Activated naive CD8-positive, alpha-beta T cell (primary cell): ENCODE measurements around the gene CHM.
"Not testable (repeated sequence)": the region's sequence is repeated elsewhere in the genome, so short reads cannot be mapped to it uniquely, and the experiment has no call there.

Source experiments
- H3K27ac Mint-ChIP-seq: one replicate; pipeline ENCODE4 v1.8.0; 2021; ENCODE audit warnings: mixed read lengths
- H3K27me3 Mint-ChIP-seq: one replicate; pipeline ENCODE4 v1.8.0; 2021; ENCODE audit warnings: mixed read lengths
- H3K36me3 Mint-ChIP-seq: one replicate; pipeline ENCODE4 v1.8.0; 2021; ENCODE audit warnings: mixed read lengths
- H3K4me1 Mint-ChIP-seq: one replicate; pipeline ENCODE4 v1.8.0; 2021; ENCODE audit warnings: low read depth, mixed read lengths
- H3K4me3 Mint-ChIP-seq: one replicate; pipeline ENCODE4 v1.8.0; 2021; ENCODE audit warnings: mild to moderate bottlenecking, mixed read lengths
- H3K9me3 Mint-ChIP-seq: one replicate; pipeline ENCODE4 v1.8.0; 2021; ENCODE audit warnings: low read depth, mixed read lengths

Gene CHM

GRCh38 chrX:86047174-86047935 lies at the start of gene CHM:
TSS of gene CHM (minus strand) at chrX:86047558. CDS start at chrX:86047532, 26 bp downstream.
- Mint-ChIP-seq H3K27ac (no peak within 1 kb of the TSS), H3K36me3 (no peaks in the 10 kb centered on the region), H3K4me1 (peaks cover 16% of the 10 kb centered on the region), H3K27me3 (no peaks in the 10 kb centered on the region), H3K9me3 (no peaks in the 10 kb centered on the region), H3K4me3 (no peak within 1 kb of the TSS)

- Mint-ChIP-seq H3K4me3 (no peak overlapping the region), H3K9me3 (peaks cover 4% of the 10 kb centered on the region), H3K4me1 (no peaks in the 10 kb centered on the region), H3K27me3 (peaks cover 6% of the 10 kb centered on the region), H3K27ac (no peak overlapping the region), H3K36me3 (no peaks in the 10 kb centered on the region)
These were observed 31.3 kb upstream of the CHM start for GRCh38 chrX:86078650-86079049.

- Mint-ChIP-seq H3K9me3 (no peaks in the 10 kb centered on the region), H3K27me3 (peaks cover 3% of the 10 kb centered on the region), H3K4me3 (no peak overlapping the region), H3K4me1 (no peaks in the 10 kb centered on the region), H3K27ac (no peak overlapping the region), H3K36me3 (no peaks in the 10 kb centered on the region)
These were observed 19.6 kb upstream of the CHM start for GRCh38 chrX:86066998-86067397.

- H3K36me3 Mint-ChIP-seq = no peaks in the 10 kb centered on the region
- no peak overlapping the region for H3K4me3 Mint-ChIP-seq
These were observed 14.0 kb upstream of the CHM start for GRCh38 chrX:86061407-86061806.

GRCh38 chrX:86051741-86052140 lies 4.4 kb upstream of the CHM start:
- Mint-ChIP-seq H3K4me3 (no peak overlapping the region), H3K4me1 (peaks cover 3% of the 10 kb centered on the region), H3K27ac (no peak overlapping the region), H3K36me3 (no peaks in the 10 kb centered on the region), H3K9me3 (no peaks in the 10 kb centered on the region), H3K27me3 (peaks cover 5% of the 10 kb centered on the region)

More at GRCh38 chrX:86061407-86061806, 14.0 kb upstream of the CHM start:
- H3K27ac Mint-ChIP-seq = no peak overlapping the region
- H3K4me1 Mint-ChIP-seq = no peaks in the 10 kb centered on the region
- H3K9me3 Mint-ChIP-seq = no peaks in the 10 kb centered on the region
- peaks cover 3% of the 10 kb centered on the region for H3K27me3 Mint-ChIP-seq

- H3K9me3 Mint-ChIP-seq = no peaks in the 10 kb centered on the region
- H3K4me3 Mint-ChIP-seq = no peak overlapping the region
- H3K4me1 Mint-ChIP-seq = peaks cover 15% of the 10 kb centered on the region
- H3K36me3 Mint-ChIP-seq = no peaks in the 10 kb centered on the region
- H3K27ac Mint-ChIP-seq = no peak overlapping the region
- no peaks in the 10 kb centered on the region for H3K27me3 Mint-ChIP-seq
These were observed 550 bp upstream of the CHM start for GRCh38 chrX:86047936-86048280.

GRCh38 chrX:86044216-86044615 lies 3.1 kb downstream of the CHM start:
- no peak overlapping the region for H3K4me3 Mint-ChIP-seq
- H3K36me3 Mint-ChIP-seq = no peaks in the 10 kb centered on the region
- H3K27ac Mint-ChIP-seq = no peak overlapping the region
- H3K9me3 Mint-ChIP-seq = no peaks in the 10 kb centered on the region
- peaks cover 21% of the 10 kb centered on the region for H3K4me1 Mint-ChIP-seq
- no peaks in the 10 kb centered on the region for H3K27me3 Mint-ChIP-seq

GRCh38 chrX:86039625-86040568 lies 7.5 kb downstream of the CHM start:
- peaks cover 25% of the 10 kb centered on the region for H3K4me1 Mint-ChIP-seq
- H3K4me3 Mint-ChIP-seq = no peak overlapping the region
- H3K27ac Mint-ChIP-seq = no peak overlapping the region
- no peaks in the 10 kb centered on the region for H3K9me3 Mint-ChIP-seq
- no peaks in the 10 kb centered on the region for H3K27me3 Mint-ChIP-seq
- H3K36me3 Mint-ChIP-seq = peaks cover 4% of the 10 kb centered on the region

GRCh38 chrX:86033385-86033784 lies 14.0 kb downstream of the CHM start:
- Mint-ChIP-seq H3K4me1 (peaks cover 30% of the 10 kb centered on the region), H3K27me3 (no peaks in the 10 kb centered on the region), H3K36me3 (peaks cover 4% of the 10 kb centered on the region), H3K9me3 (no peaks in the 10 kb centered on the region), H3K27ac (no peak overlapping the region), H3K4me3 (no peak overlapping the region)

- Mint-ChIP-seq H3K36me3 (no peaks in the 10 kb centered on the region), H3K4me3 (no peak overlapping the region), H3K4me1 (peaks cover 9% of the 10 kb centered on the region), H3K9me3 (no peaks in the 10 kb centered on the region), H3K27me3 (no peaks in the 10 kb centered on the region), H3K27ac (no peak overlapping the region)
These were observed 18.7 kb downstream of the CHM start for GRCh38 chrX:86028681-86029080.

- Mint-ChIP-seq H3K27ac (no peak overlapping the region), H3K9me3 (no peaks in the 10 kb centered on the region), H3K4me1 (peaks cover 14% of the 10 kb centered on the region), H3K4me3 (no peak overlapping the region), H3K27me3 (no peaks in the 10 kb centered on the region), H3K36me3 (no peaks in the 10 kb centered on the region)
These were observed 23.5 kb downstream of the CHM start for GRCh38 chrX:86023811-86024210.

GRCh38 chrX:86021652-86022289 lies 25.6 kb downstream of the CHM start:
- Mint-ChIP-seq H3K27me3 (no peaks in the 10 kb centered on the region), H3K9me3 (no peaks in the 10 kb centered on the region), H3K4me1 (peaks cover 15% of the 10 kb centered on the region), H3K4me3 (no peak overlapping the region), H3K36me3 (peaks cover 7% of the 10 kb centered on the region), H3K27ac (no peak overlapping the region)

GRCh38 chrX:86016139-86016538 lies 31.2 kb downstream of the CHM start:
- Mint-ChIP-seq H3K4me3 (no peak overlapping the region), H3K36me3 (peaks cover 11% of the 10 kb centered on the region), H3K27ac (no peak overlapping the region), H3K27me3 (no peaks in the 10 kb centered on the region), H3K9me3 (peaks cover 3% of the 10 kb centered on the region), H3K4me1 (peaks cover 30% of the 10 kb centered on the region)

GRCh38 chrX:86014959-86015358 lies 32.4 kb downstream of the CHM start:
- Mint-ChIP-seq H3K4me1 (peaks cover 30% of the 10 kb centered on the region), H3K36me3 (peaks cover 11% of the 10 kb centered on the region)
- not testable (repeated sequence) for H3K4me3 Mint-ChIP-seq, H3K27ac Mint-ChIP-seq, H3K9me3 Mint-ChIP-seq, H3K27me3 Mint-ChIP-seq

- peaks cover 11% of the 10 kb centered on the region for H3K36me3 Mint-ChIP-seq
- H3K27ac Mint-ChIP-seq = no peak overlapping the region
- peaks cover 26% of the 10 kb centered on the region for H3K4me1 Mint-ChIP-seq
- no peak overlapping the region for H3K4me3 Mint-ChIP-seq
- H3K9me3 Mint-ChIP-seq = peaks cover 3% of the 10 kb centered on the region
- H3K27me3 Mint-ChIP-seq = no peaks in the 10 kb centered on the region
These were observed 32.9 kb downstream of the CHM start for GRCh38 chrX:86014421-86014820.
